K562 (cell line): ENCODE results near the gene CLCNKB. TPM values are rescaled to one million over a fixed set of nuclear protein-coding genes. Genes with fewer than 3 reads are reported as not detected.

ENCODE experiments used
- ARNT ChIP-seq, 2 experiments: fragments of 450-650 bp; IDR thresholded peaks; 2 replicates each; pipeline ENCODE4 v1.6.1; 2016; ENCODE audit warnings: mild to moderate bottlenecking in 1 of 2
- EHMT2 ChIP-seq: fragments of 450-650 bp; IDR thresholded peaks from 2 replicates; pipeline ENCODE4 v1.6.1; 2018; ENCODE audit warnings: antibody characterized with exemption
- GABPB2 ChIP-seq: fragments of 250-450 bp; sonication (Bioruptor Pico); conservative IDR thresholded peaks from 2 replicates; pipeline ENCODE4 v1.5.1; 2021; ENCODE audit warnings: mild to moderate bottlenecking
- KDM5B ChIP-seq: fragments of 200-600 bp; sonication (generic); IDR thresholded peaks from 2 replicates; pipeline ENCODE4 v1.6.1; 2012; ENCODE audit warnings: low read depth, mild to moderate bottlenecking, moderate library complexity, low read length, control low read depth, inconsistent platforms; ENCODE audit not compliant: insufficient replicate concordance
- MAFG ChIP-seq: fragments of 450-650 bp; conservative IDR thresholded peaks from 2 replicates; pipeline ENCODE4 v1.6.1; 2016; ENCODE audit warnings: missing genetic modification characterization, missing compliant biosample characterization
- MECOM ChIP-seq: fragments of 250-450 bp; sonication (Bioruptor Pico); IDR thresholded peaks from 2 replicates; pipeline ENCODE4 v1.8.0; 2022; ENCODE audit warnings: inconsistent platforms
- PBX2 ChIP-seq, 2 experiments: IDR thresholded peaks in 1 of 2; conservative IDR thresholded peaks in 1 of 2; 2 replicates each; pipeline ENCODE4 v1.6.1; 2016; ENCODE audit warnings: low read depth in 2 of 2, mild to moderate bottlenecking in 1 of 2, missing compliant biosample characterization in 1 of 2, missing genetic modification characterization in 1 of 2, moderate library complexity in 1 of 2
- POLR2AphosphoS5 ChIP-seq: IDR thresholded peaks from 2 replicates; pipeline ENCODE4 v1.6.1; 2011; ENCODE audit warnings: mild to moderate bottlenecking, low read depth, low read length, moderate library complexity; ENCODE audit not compliant: control insufficient read depth, insufficient read depth
- RBM34 ChIP-seq: fragments of 200-400 bp; formaldehyde crosslinking; IDR thresholded peaks from 2 replicates; pipeline ENCODE4 v1.6.1; 2018; ENCODE audit warnings: low read length, borderline replicate concordance; ENCODE audit not compliant: insufficient read depth
- SP1 ChIP-seq: sonication (generic); formaldehyde crosslinking; IDR thresholded peaks from 2 replicates; pipeline ENCODE4 v1.8.1; 2022; ENCODE audit warnings: mild to moderate bottlenecking, missing genetic modification reagents
- STAT6 ChIP-seq: sonication (generic); formaldehyde crosslinking; IDR thresholded peaks from 2 replicates; pipeline ENCODE4 v1.8.1; 2023; ENCODE audit warnings: mild to moderate bottlenecking, missing genetic modification reagents
- TAL1 ChIP-seq: fragments of 450-650 bp; IDR thresholded peaks from 2 replicates; pipeline ENCODE4 v1.6.1; 2016; ENCODE audit warnings: mild to moderate bottlenecking
- ZKSCAN1 ChIP-seq: fragments of 150-350 bp; IDR thresholded peaks from 2 replicates; pipeline ENCODE4 v1.6.1; 2016; ENCODE audit warnings: low read depth, low read length
- ZNF12 ChIP-seq: sonication (generic); formaldehyde crosslinking; IDR thresholded peaks from 2 replicates; pipeline ENCODE4 v1.4.0; 2020; ENCODE audit warnings: mild to moderate bottlenecking, missing genetic modification reagents
- ZNF408 ChIP-seq: fragments of 250-450 bp; sonication (Bioruptor Pico); IDR thresholded peaks from 2 replicates; pipeline ENCODE4 v1.4.0; 2020; ENCODE audit warnings: low read depth, mild to moderate bottlenecking, moderate library complexity
- ZNF584 ChIP-seq: fragments of 200-800 bp; sonication (Bioruptor generic); IDR thresholded peaks from 2 replicates; pipeline ENCODE4 v1.6.1; 2016; ENCODE audit warnings: low read depth, mild to moderate bottlenecking, missing genetic modification characterization, missing compliant biosample characterization
- ZNF77 ChIP-seq: fragments of 250-450 bp; sonication (Bioruptor Pico); IDR thresholded peaks from 2 replicates; pipeline ENCODE4 v1.5.0; 2020
- polyA plus RNA-seq, 8 experiments: library from polyadenylated mRNA; depleted of rRNA in 4 of 8; stranded (reverse) in 5 of 8; unstranded in 3 of 8; fragments of >200 nt; fragmentation: Nextera tagmentation in 2 of 8; fragmentation: Illumina TruSeq in 1 of 8; extraction: Ambion mirVana in 2 of 8; extraction: Trizol in 1 of 8; gene quantifications; 2 replicates each; pipeline versions ENCODE4 v1.2.1 to v1.2.3, GENCODE V29; 2011 to 2014; ENCODE audit warnings: inconsistent platforms in 1 of 8, missing spikeins in 1 of 8
- total RNA-seq, 7 experiments: library from RNA; depleted of rRNA in 6 of 7; stranded (reverse); fragments of >200 nt in 6 of 7; fragmentation: Illumina TruSeq in 2 of 7; extraction: Trizol in 2 of 7; gene quantifications; 2 replicates each; pipeline versions ENCODE4 v1.2.1 to v1.2.3, GENCODE V29; 2011 to 2021; ENCODE audit warnings: low replicate concordance in 1 of 7
- TF ChIP-seq, protein P1 (sequence below): fragments of 250-450 bp; sonication (Bioruptor Pico); IDR thresholded peaks from 2 replicates; pipeline ENCODE4 v1.9.0; 2021; ENCODE audit warnings: mild to moderate bottlenecking, inconsistent platforms
- TF ChIP-seq, protein P2 (sequence below): fragments of 250-450 bp; sonication (Bioruptor Pico); IDR thresholded peaks from 2 replicates; pipeline ENCODE4 v1.9.0; 2021; ENCODE audit warnings: mild to moderate bottlenecking

Gene CLCNKB
- total and polyA plus RNA-seq, 9 of the 15 experiments (the other 6 are each of a cell fraction or from before 2014, with no cell fraction given), result 0.08 to 1.7 (median 0.64) TPM

- TF ChIP-seq POLR2AphosphoS5, result 0 out of 2 replicates have a peak, but pooled peaks have one; percentile 4
- TF ChIP-seq TAL1, result no peak
- no peak for TF ChIP-seq ZNF77
- TF ChIP-seq ZNF584 (CRISPR knock-in tag), result no peak
- peak; percentile 99 for TF ChIP-seq SP1 (CRISPR knock-in tag)
- TF ChIP-seq ZNF408 (CRISPR knock-in tag), result no peak
- TF ChIP-seq, protein P1, sequence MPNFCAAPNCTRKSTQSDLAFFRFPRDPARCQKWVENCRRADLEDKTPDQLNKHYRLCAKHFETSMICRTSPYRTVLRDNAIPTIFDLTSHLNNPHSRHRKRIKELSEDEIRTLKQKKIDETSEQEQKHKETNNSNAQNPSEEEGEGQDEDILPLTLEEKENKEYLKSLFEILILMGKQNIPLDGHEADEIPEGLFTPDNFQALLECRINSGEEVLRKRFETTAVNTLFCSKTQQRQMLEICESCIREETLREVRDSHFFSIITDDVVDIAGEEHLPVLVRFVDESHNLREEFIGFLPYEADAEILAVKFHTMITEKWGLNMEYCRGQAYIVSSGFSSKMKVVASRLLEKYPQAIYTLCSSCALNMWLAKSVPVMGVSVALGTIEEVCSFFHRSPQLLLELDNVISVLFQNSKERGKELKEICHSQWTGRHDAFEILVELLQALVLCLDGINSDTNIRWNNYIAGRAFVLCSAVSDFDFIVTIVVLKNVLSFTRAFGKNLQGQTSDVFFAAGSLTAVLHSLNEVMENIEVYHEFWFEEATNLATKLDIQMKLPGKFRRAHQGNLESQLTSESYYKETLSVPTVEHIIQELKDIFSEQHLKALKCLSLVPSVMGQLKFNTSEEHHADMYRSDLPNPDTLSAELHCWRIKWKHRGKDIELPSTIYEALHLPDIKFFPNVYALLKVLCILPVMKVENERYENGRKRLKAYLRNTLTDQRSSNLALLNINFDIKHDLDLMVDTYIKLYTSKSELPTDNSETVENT (CRISPR knock-in tag), result no peak; the same call in 1 of the 2 replicates
- TF ChIP-seq STAT6 (CRISPR knock-in tag), result 0 out of 2 replicates have a peak, but pooled peaks have one; percentile 59
- TF ChIP-seq ARNT (IDR thresholded peaks at IDR 0.05), result no peak; a peak in 1 of 4 replicates
- no peak for TF ChIP-seq PBX2 (CRISPR knock-in tag; IDR thresholded peaks at IDR 0.05; ENCODE audit: low read depth)
- no peak for TF ChIP-seq PBX2 (tag; conservative IDR thresholded peaks at IDR 0.05; ENCODE audit: low read depth)
- peak; percentile 16; the same call in 1 of the 2 replicates for TF ChIP-seq EHMT2
- no peak for TF ChIP-seq MAFG (tag)
- no peak for TF ChIP-seq KDM5B
- TF ChIP-seq ZKSCAN1, result peak; percentile 51
- TF ChIP-seq RBM34, result no peak
- TF ChIP-seq, protein P2, sequence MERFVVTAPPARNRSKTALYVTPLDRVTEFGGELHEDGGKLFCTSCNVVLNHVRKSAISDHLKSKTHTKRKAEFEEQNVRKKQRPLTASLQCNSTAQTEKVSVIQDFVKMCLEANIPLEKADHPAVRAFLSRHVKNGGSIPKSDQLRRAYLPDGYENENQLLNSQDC (CRISPR knock-in tag), result no peak
- no peak for TF ChIP-seq GABPB2 (CRISPR knock-in tag)
- no peak for TF ChIP-seq ZNF12
- TF ChIP-seq MECOM, result no peak
Measured at GRCh38 chr1:16055613-16056520, 12.3 kb downstream of the CLCNKB start (continued).
